Pancreas (tissue), 10 donors: ENCODE data around the gene TSPAN17. TPM values are rescaled to one million over a fixed set of nuclear protein-coding genes. Genes with fewer than 3 reads are reported as not detected.

ENCODE experiments used
- ATAC-seq, 4 donors: fragments of 200-7000 bp; cut with Tn5 transposase; one replicate each; pipeline versions ENCODE4 v1.8.0 to v1.9.1; 2020; ENCODE audit warnings: mild to moderate bottlenecking in 4 of 4, moderate library complexity in 4 of 4
- DNase-seq, 6 donors: peaks; one replicate each; pipeline ENCODE4 v3.0.0-alpha.2; 2020
- FAIRE-seq: peaks from 2 replicates; lab custom pipeline; 2012; peaks lifted over from hg19 to GRCh38; lab: Jason Lieb, UNC
- H3K27ac ChIP-seq, 4 donors: fragments of 200-600 bp; sonication (generic); 1 replicate in 3 of 4; 2 replicates in 1 of 4; pipeline versions ENCODE4 v1.5.0 to v1.8.0; 2020
- H3K27me3 ChIP-seq, 4 donors: fragments of 200-600 bp; one replicate each; pipeline ENCODE4 v1.8.0; 2021
- H3K36me3 ChIP-seq, 3 donors: fragments of 200-600 bp; sonication (generic) in 1 of 3; one replicate each; pipeline versions ENCODE4 v1.5.0 to v1.8.0; 2020 to 2021
- H3K4me1 ChIP-seq, 3 donors: fragments of 200-600 bp; one replicate each; pipeline ENCODE4 v1.8.0; 2021
- H3K4me3 ChIP-seq, 4 donors: fragments of 200-600 bp; sonication (generic) in 2 of 4; one replicate each; pipeline versions ENCODE4 v1.5.0 to v1.8.0; 2020 to 2021
- H3K9me3 ChIP-seq, 4 donors: fragments of 200-600 bp; one replicate each; pipeline ENCODE4 v1.8.0; 2021
- WGBS, 2 donors: extraction: QIAGEN DNeasy Blood & Tissue Kit; methylation state at CpG; one replicate each; pipeline ENCODE4 v1.1.7; 2013; 5-methylcytosine and 5-hydroxymethylcytosine counted together
- intact Hi-C, 3 donors: fragments of 100-400 bp; cut with DNase I; formaldehyde crosslinking; loops; one replicate each; pipeline versions ENCODE4 v1.11.1 to v1.14.2; 2022
- polyA plus RNA-seq, 2 donors: library from polyadenylated mRNA; stranded (reverse); fragments of 200-250 nt; gene quantifications; one replicate each; pipeline ENCODE4 v1.2.3, GENCODE V29; 2013
- total RNA-seq, 6 donors: library from RNA; stranded (reverse); fragmentation: NEBNext Ultra II Directional in 4 of 6; extraction: Animal tissue kit (Norgen Biotek cat#: 25700) in 4 of 6; gene quantifications; one replicate each; pipeline versions ENCODE4 v1.2.1 to v1.2.4, GENCODE V29; 2021 to 2023
- TF ChIP-seq, protein P1 (sequence below), 4 donors: fragments of 200-600 bp; sonication (generic) in 3 of 4; IDR thresholded peaks; one replicate each; pipeline versions ENCODE4 v1.5.0 to v1.8.0; 2021; ENCODE audit warnings: antibody characterized with exemption in 4 of 4
- donor health status: healthy with polysubstance abuse.
- donor health status: DM: no; HTN: no; CAD: no; lungs with moderate emphysema.
- donor health status: DM: no; HTN: no; CAD: no.
- donor health status: control.
- donor health status: control.
- donor health status: Bipolar disorder and iron deficiency.
- donor health status: DM: yes; HTN: yes; CAD: no.
- donor health status: DM: no; HTN: no; CAD: no.
- donor health status: DM: no; HTN: no; CAD: no.
- donor health status: DM: yes; HTN: yes; CAD: no.

The TSPAN17 gene
- total and polyA plus RNA-seq, 8 donors: 12.4 to 30.1 (median 18.7) TPM

DNA sequence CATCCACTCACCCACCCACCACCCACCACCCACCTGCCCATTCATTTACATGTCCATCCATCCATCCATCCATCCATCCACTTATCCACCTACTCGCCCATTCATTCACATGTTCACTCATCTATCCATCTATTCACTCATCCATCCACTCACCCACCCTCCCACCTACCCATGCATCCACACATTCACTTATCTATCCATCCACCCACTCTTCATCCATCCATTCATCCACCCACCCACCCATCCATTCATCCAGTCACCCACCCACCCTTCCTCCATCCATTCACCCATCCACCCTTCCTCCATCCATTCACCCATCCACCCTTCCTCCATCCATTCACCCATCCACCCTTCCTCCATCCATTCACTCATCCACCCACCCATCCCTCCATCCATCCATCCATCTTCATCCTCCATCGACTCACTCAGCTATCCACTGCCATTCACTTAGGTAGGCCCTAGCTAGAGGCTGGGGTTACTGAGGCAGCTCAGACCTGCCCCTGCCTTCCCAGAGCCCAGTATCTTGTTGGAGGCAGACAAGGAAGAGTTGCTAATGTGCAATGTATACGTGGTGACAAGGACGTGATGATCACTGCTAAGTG is 12.7 kb downstream of the TSPAN17 start:
- H3K27ac ChIP-seq: no peak overlapping the region
- H3K4me3 ChIP-seq: no peak overlapping the region
- ATAC-seq: no peak
- intact Hi-C loops: loop anchor here in 2 of 3 donors (5.0 to 10.0 kb wide), 3 partner anchors 295 to 435 kb away; no protein-coding TSS in a partner anchor
- no peaks in the 10 kb centered on the region for H3K27me3 ChIP-seq
- no peaks in the 10 kb centered on the region for H3K9me3 ChIP-seq
- TF ChIP-seq, protein P1, sequence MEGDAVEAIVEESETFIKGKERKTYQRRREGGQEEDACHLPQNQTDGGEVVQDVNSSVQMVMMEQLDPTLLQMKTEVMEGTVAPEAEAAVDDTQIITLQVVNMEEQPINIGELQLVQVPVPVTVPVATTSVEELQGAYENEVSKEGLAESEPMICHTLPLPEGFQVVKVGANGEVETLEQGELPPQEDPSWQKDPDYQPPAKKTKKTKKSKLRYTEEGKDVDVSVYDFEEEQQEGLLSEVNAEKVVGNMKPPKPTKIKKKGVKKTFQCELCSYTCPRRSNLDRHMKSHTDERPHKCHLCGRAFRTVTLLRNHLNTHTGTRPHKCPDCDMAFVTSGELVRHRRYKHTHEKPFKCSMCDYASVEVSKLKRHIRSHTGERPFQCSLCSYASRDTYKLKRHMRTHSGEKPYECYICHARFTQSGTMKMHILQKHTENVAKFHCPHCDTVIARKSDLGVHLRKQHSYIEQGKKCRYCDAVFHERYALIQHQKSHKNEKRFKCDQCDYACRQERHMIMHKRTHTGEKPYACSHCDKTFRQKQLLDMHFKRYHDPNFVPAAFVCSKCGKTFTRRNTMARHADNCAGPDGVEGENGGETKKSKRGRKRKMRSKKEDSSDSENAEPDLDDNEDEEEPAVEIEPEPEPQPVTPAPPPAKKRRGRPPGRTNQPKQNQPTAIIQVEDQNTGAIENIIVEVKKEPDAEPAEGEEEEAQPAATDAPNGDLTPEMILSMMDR (IDR thresholded peaks at IDR 0.05): no peak
- WGBS, 2 donors: 47 to 65% methylated on average over 4 of the region's 4 CpGs
- DNase-seq: no peak
- FAIRE-seq: no peak
- H3K36me3 ChIP-seq: no peaks in the 10 kb centered on the region
- peaks cover 0 to 5% (median 0%) of the 10 kb centered on the region in 3 donors for H3K4me1 ChIP-seq

DNA sequence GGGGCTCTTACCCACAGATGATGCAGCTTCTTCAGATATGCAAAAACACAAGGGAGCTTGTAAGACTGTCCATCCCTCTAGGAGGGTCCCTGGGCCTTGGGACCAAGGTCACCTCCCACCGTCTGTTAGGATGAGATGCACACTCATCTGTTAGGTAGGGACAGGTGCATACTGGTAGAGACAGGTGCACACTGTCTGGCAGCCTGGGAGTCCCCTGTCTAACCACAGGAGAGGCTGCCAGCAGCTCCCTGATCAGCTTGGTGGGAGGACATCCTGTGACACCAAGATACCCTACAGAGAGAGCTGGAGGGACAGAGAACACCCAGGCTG is 13.2 kb downstream of the TSPAN17 start:
- Histone ChIP-seq H3K4me3 (no peak overlapping the region), H3K4me1 (peaks cover 0 to 5% (median 0%) of the 10 kb centered on the region in 3 donors), H3K27ac (no peak overlapping the region), H3K9me3 (no peaks in the 10 kb centered on the region), H3K36me3 (no peaks in the 10 kb centered on the region), H3K27me3 (no peaks in the 10 kb centered on the region)
- TF ChIP-seq, protein P1 (IDR thresholded peaks at IDR 0.05): no peak
- DNase-seq (no peak), ATAC-seq (peak in 2 of 4 donors; percentile 4 to 13), FAIRE-seq (no peak)
- intact Hi-C loops: loop anchor here in 2 of 3 donors (10.0 kb wide), 2 partner anchors 294 to 434 kb away; no protein-coding TSS in a partner anchor
- WGBS, 2 donors: 7 to 8% methylated on average over 1 of the region's 1 CpG

DNA sequence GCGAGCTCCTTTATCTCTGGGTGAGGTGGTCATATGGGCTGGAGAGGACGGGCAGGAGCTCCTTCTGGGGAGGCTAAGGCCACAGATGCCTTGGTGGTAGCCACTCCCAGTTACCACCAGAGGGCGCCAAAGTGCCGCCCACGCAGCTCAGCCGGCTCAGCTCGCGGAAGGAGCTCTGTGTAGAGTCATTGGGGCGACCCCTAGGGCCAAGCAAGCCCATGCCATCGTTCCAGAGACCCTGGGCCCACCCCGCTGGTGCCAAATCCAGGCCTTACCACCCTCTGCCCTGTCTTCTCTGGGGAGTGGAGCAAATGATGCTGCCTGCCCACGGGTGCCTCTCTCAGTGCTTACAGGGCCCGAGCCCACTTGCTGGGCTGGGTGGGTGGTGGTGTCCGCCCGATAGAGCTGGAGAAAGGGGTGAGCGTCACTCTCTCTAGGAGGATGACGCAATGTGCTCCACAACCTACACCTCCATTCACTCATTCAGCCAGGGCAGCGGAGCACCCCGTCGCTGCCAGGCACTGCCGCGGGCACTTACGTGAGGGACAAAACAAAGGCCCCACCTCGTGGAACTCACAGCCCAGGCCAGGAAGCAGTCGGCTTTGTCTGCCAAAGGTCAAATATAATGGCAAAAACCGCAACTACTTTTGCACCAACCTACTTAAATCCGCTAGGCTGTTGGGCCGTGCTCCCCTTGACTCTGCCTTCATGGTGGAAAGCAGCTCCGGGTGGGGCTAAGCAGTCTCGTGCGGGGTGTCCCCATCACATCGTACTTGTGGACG is 13.8 kb downstream of the TSPAN17 start:
- Histone ChIP-seq H3K4me1 (peaks cover 0 to 5% (median 0%) of the 10 kb centered on the region in 3 donors), H3K36me3 (no peaks in the 10 kb centered on the region), H3K4me3 (no peak overlapping the region), H3K27me3 (no peaks in the 10 kb centered on the region), H3K9me3 (no peaks in the 10 kb centered on the region), H3K27ac (no peak overlapping the region)
- TF ChIP-seq, protein P1 (IDR thresholded peaks at IDR 0.05): peak; percentile 96 to 98 (median 98)
- DNase-seq: peak; percentile 46 to 89 (median 74)
- no peak for FAIRE-seq
- 37 to 43% methylated on average over 33 of the region's 33 CpGs for WGBS, 2 donors
- peak; percentile 85 to 89 (median 87) for ATAC-seq
- intact Hi-C loops: loop anchor here in 2 of 3 donors (10.0 kb wide), 2 partner anchors 294 to 434 kb away; no protein-coding TSS in a partner anchor

DNA sequence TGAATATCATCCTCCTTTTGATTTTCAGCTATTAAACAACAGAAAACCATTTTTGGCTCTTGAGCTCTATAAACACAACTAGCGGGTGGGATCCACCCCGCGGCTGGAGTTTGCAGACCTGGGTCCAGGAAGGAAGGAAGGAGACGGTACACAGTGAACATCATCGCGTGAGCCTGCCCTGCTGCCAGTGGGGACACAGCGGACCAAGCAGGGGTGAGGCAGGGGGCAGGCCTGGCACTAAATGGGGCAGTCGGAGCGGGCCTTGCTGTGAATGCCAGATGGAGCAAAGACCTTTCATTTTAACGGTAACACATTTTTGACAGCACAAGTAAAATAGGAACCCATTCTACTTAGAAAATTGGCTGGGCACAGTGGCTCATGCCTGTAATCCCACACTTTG is 14.4 kb downstream of the TSPAN17 start:
- TF ChIP-seq, protein P1 (IDR thresholded peaks at IDR 0.05): no peak
- no peaks in the 10 kb centered on the region for H3K9me3 ChIP-seq
- peaks cover 0 to 5% (median 0%) of the 10 kb centered on the region in 3 donors for H3K4me1 ChIP-seq
- intact Hi-C loops: loop anchor here in 2 of 3 donors (10.0 kb wide), 2 partner anchors 293 to 433 kb away; no protein-coding TSS in a partner anchor
- ATAC-seq (no peak), DNase-seq (peak in 1 of 6 donors; percentile 49), FAIRE-seq (no peak)
- H3K27ac ChIP-seq: no peak overlapping the region
- H3K36me3 ChIP-seq: no peaks in the 10 kb centered on the region
- WGBS, 2 donors: 76% methylated on average over 10 of the region's 10 CpGs
- no peak overlapping the region for H3K4me3 ChIP-seq
- no peaks in the 10 kb centered on the region for H3K27me3 ChIP-seq
